IMR-90 (cell line): ENCODE results near the gene SLC23A1. TPM values are rescaled to one million over a fixed set of nuclear protein-coding genes. Genes with fewer than 3 reads are reported as not detected.

Experiments
- ATAC-seq: fragments of 200-7000 bp; cut with Tn5 transposase; 2 replicates; pipeline ENCODE4 v1.9.1; 2020; ENCODE audit warnings: low read depth, mild to moderate bottlenecking, moderate library complexity
- BruUV-seq: library from RNA; stranded (reverse); fragments of 400-500 nt; replicated peaks from 2 replicates; lab custom pipeline; 2021; lab: Mats Ljungman, UMichigan
- CTCF ChIA-PET: fragments of 300-600 bp; formaldehyde crosslinking; extraction: SDS; loops from one replicate; lab custom pipeline; 2021; ENCODE audit warnings: antibody characterized with exemption; lab: Yijun Ruan, JAX
- POLR2A ChIA-PET: fragments of 300-600 bp; sonication (Branson Sonifier 250); formaldehyde crosslinking; loops from one replicate; lab custom pipeline; 2022; ENCODE audit warnings: antibody characterized with exemption; ENCODE audit not compliant: unreplicated experiment; lab: Charles Lee
- DNase-seq: peaks from one replicate; pipeline ENCODE4 v3.0.0; 2013
- H2AFZ ChIP-seq: replicated peaks from 2 replicates; pipeline ENCODE3; 2013; ENCODE audit warnings: low read length, mild to moderate bottlenecking; ENCODE audit not compliant: poor library complexity
- H2AK5ac ChIP-seq: 2 replicates; pipeline ENCODE4 v1.6.1; 2013; ENCODE audit warnings: low read depth, low read length, inconsistent platforms
- H2AK9ac ChIP-seq: replicated peaks from 2 replicates; pipeline ENCODE3; 2013; ENCODE audit warnings: mild to moderate bottlenecking, low read depth, low read length, moderate library complexity; ENCODE audit not compliant: poor library complexity
- H2BK120ac ChIP-seq: 2 replicates; pipeline ENCODE4 v1.6.1; 2013; ENCODE audit warnings: low read depth, low read length, inconsistent platforms
- H2BK15ac ChIP-seq: 3 replicates; pipeline ENCODE4 v1.6.1; 2013; ENCODE audit warnings: low read depth, low read length, inconsistent platforms
- H2BK20ac ChIP-seq: 2 replicates; pipeline ENCODE4 v1.6.1; 2013; ENCODE audit warnings: low read depth, mild to moderate bottlenecking, inconsistent platforms, low read length, moderate library complexity
- H2BK5ac ChIP-seq: 2 replicates; pipeline ENCODE4 v1.6.1; 2013; ENCODE audit warnings: mild to moderate bottlenecking, low read depth, low read length, inconsistent platforms; ENCODE audit not compliant: poor library complexity, severe bottlenecking
- H3K14ac ChIP-seq: replicated peaks from 2 replicates; pipeline ENCODE4 v1.6.1; 2013; ENCODE audit warnings: low read depth, low read length, inconsistent platforms
- H3K18ac ChIP-seq: 2 replicates; pipeline ENCODE4 v1.6.1; 2013; ENCODE audit warnings: low read depth, low read length, control low read depth
- H3K23ac ChIP-seq: 2 replicates; pipeline ENCODE4 v1.6.1; 2013; ENCODE audit warnings: low read depth, low read length, inconsistent platforms
- H3K27ac ChIP-seq: 2 replicates; pipeline ENCODE4 v1.5.1; 2013; ENCODE audit warnings: mild to moderate bottlenecking, control low read depth, low read length; ENCODE audit not compliant: insufficient read depth
- H3K27me3 ChIP-seq: 2 replicates; pipeline ENCODE4 v1.6.1; 2013; ENCODE audit warnings: low read length; ENCODE audit not compliant: control insufficient read depth, insufficient read depth
- H3K36me3 ChIP-seq: 2 replicates; pipeline ENCODE4 v1.6.1; 2013; ENCODE audit warnings: low read length, mixed read lengths; ENCODE audit not compliant: control insufficient read depth, insufficient read depth
- H3K4ac ChIP-seq: 2 replicates; pipeline ENCODE4 v1.6.1; 2013; ENCODE audit warnings: low read depth, low read length, inconsistent platforms
- H3K4me1 ChIP-seq: 2 replicates; pipeline ENCODE4 v1.6.1; 2013; ENCODE audit warnings: low read length, mixed read lengths; ENCODE audit not compliant: control insufficient read depth, insufficient read depth
- H3K4me2 ChIP-seq: 2 replicates; pipeline ENCODE4 v1.6.1; 2013; ENCODE audit warnings: low read depth, mild to moderate bottlenecking, control low read depth, low read length, moderate library complexity
- H3K4me3 ChIP-seq: 2 replicates; pipeline ENCODE4 v1.5.1; 2013; ENCODE audit warnings: low read depth, mild to moderate bottlenecking, control low read depth, low read length, moderate library complexity; ENCODE audit not compliant: insufficient read depth
- H3K56ac ChIP-seq: 2 replicates; pipeline ENCODE4 v1.6.1; 2013; ENCODE audit warnings: low read length, inconsistent platforms; ENCODE audit not compliant: insufficient read depth; ENCODE audit errors: extremely low read depth
- H3K79me1 ChIP-seq, 2 experiments: 2 replicates each; pipeline ENCODE4 v1.6.1; 2013; ENCODE audit warnings: low read length in 2 of 2, inconsistent platforms in 1 of 2, low read depth in 1 of 2
- H3K9ac ChIP-seq: 2 replicates; pipeline ENCODE4 v1.6.1; 2013; ENCODE audit warnings: low read depth, low read length, control low read depth
- H3K9me1 ChIP-seq: 2 replicates; pipeline ENCODE4 v1.6.1; 2013; ENCODE audit warnings: low read length, inconsistent platforms; ENCODE audit not compliant: insufficient read depth
- H3K9me3 ChIP-seq: 2 replicates; pipeline ENCODE4 v1.6.1; 2013; ENCODE audit warnings: low read length; ENCODE audit not compliant: control insufficient read depth, insufficient read depth
- H4K20me1 ChIP-seq: 2 replicates; pipeline ENCODE4 v1.6.1; 2013; ENCODE audit warnings: low read length, inconsistent platforms; ENCODE audit not compliant: insufficient read depth
- H4K5ac ChIP-seq: 2 replicates; pipeline ENCODE4 v1.6.1; 2013; ENCODE audit warnings: mild to moderate bottlenecking, low read depth, low read length, control low read depth
- H4K8ac ChIP-seq, 2 experiments: 2 replicates each; pipeline ENCODE4 v1.6.1; 2013; ENCODE audit warnings: low read depth in 2 of 2, low read length in 2 of 2, control low read depth in 1 of 2, inconsistent platforms in 1 of 2
- H4K91ac ChIP-seq: 2 replicates; pipeline ENCODE4 v1.6.1; 2013; ENCODE audit warnings: low read depth, low read length, inconsistent platforms; ENCODE audit not compliant: insufficient read depth
- CEBPB ChIP-seq: IDR thresholded peaks from 2 replicates; pipeline ENCODE4 v1.6.1; 2012; ENCODE audit warnings: low read depth, low read length, improper control_type of control experiment
- CHD1 ChIP-seq: IDR thresholded peaks from 2 replicates; pipeline ENCODE4 v1.6.1; 2012; ENCODE audit warnings: low read depth, low read length, improper control_type of control experiment
- CTCF ChIP-seq: conservative IDR thresholded peaks from 2 replicates; pipeline ENCODE4 v1.5.1; 2012; ENCODE audit warnings: mild to moderate bottlenecking, low read depth, low read length, improper control_type of control experiment
- MAFK ChIP-seq: IDR thresholded peaks from 2 replicates; pipeline ENCODE4 v1.6.1; 2012; ENCODE audit warnings: low read depth, low read length, improper control_type of control experiment
- MAZ ChIP-seq: IDR thresholded peaks from 2 replicates; pipeline ENCODE4 v1.6.1; 2012; ENCODE audit warnings: low read depth, mild to moderate bottlenecking, low read length, improper control_type of control experiment, moderate library complexity, borderline replicate concordance
- MXI1 ChIP-seq: IDR thresholded peaks from 2 replicates; pipeline ENCODE4 v1.6.1; 2012; ENCODE audit warnings: low read depth, mild to moderate bottlenecking, low read length, moderate library complexity, borderline replicate concordance
- NFE2L2 ChIP-seq: fragments of 150-350 bp; IDR thresholded peaks from 2 replicates; pipeline ENCODE4 v1.6.1; 2016; ENCODE audit warnings: low read depth, mild to moderate bottlenecking, low read length
- RAD21 ChIP-seq: IDR thresholded peaks from 2 replicates; pipeline ENCODE4 v1.6.1; 2012; ENCODE audit warnings: low read length, improper control_type of control experiment
- RCOR1 ChIP-seq: IDR thresholded peaks from 2 replicates; pipeline ENCODE4 v1.6.1; 2012; ENCODE audit warnings: mild to moderate bottlenecking, low read length, improper control_type of control experiment; ENCODE audit not compliant: insufficient replicate concordance
- RFX5 ChIP-seq: IDR thresholded peaks from 2 replicates; pipeline ENCODE4 v1.8.0; 2012; ENCODE audit warnings: low read depth, mild to moderate bottlenecking, low read length, moderate library complexity
- SMC3 ChIP-seq: fragments of 150-350 bp; IDR thresholded peaks from 2 replicates; pipeline ENCODE4 v1.6.1; 2016; ENCODE audit warnings: low read depth, mild to moderate bottlenecking, antibody characterized with exemption, low read length, moderate library complexity
- USF2 ChIP-seq: fragments of 150-350 bp; IDR thresholded peaks from 2 replicates; pipeline ENCODE4 v1.6.1; 2017; ENCODE audit warnings: mild to moderate bottlenecking, antibody characterized with exemption, low read length, low read depth
- WGBS, 2 experiments: methylation state at CpG; one replicate each; pipeline versions ENCODE4 v1.1.5 to v1.1.7; 2013; ENCODE audit warnings: missing lambda C conversion rate in 2 of 2; ENCODE audit not compliant: insufficient read length in 1 of 2; ENCODE audit errors: extremely low coverage in 2 of 2; 5-methylcytosine and 5-hydroxymethylcytosine counted together
- dilution Hi-C: fragments of 300-500 bp; cut with HindIII; formaldehyde crosslinking; loops from one replicate; pipeline ENCODE4 v1.14.3; 2018; ENCODE audit warnings: low sequenced_read_pairs; ENCODE audit not compliant: unreplicated experiment
- in situ Hi-C: fragments of 300-500 bp; cut with MboI; formaldehyde crosslinking; loops from 3 replicates; pipeline ENCODE4 v1.14.3; 2019; ENCODE audit warnings: low sequenced_read_pairs, inconsistent platforms, mixed read lengths
- intact Hi-C: fragments of 100-400 bp; cut with micrococcal nuclease; formaldehyde crosslinking; loops from 2 replicates; pipeline ENCODE4 v1.10.0; 2022
- polyA plus RNA-seq, 3 experiments: library from polyadenylated mRNA; depleted of rRNA; stranded (reverse); fragments of >200 nt; gene quantifications; 2 replicates each; pipeline ENCODE4 v1.2.3, GENCODE V29; 2012; ENCODE audit warnings: low replicate concordance in 1 of 3
- total RNA-seq: library from RNA; depleted of rRNA; stranded (reverse); fragments of >200 nt; gene quantifications from 2 replicates; pipeline ENCODE4 v1.2.3, GENCODE V29; 2012

The SLC23A1 gene
- total and polyA plus RNA-seq, 2 of the 4 experiments (the other 2 are of a cell fraction) = not detected

- no peak for DNase-seq
- peak overlapping the region; percentile 76 for H3K4me3 ChIP-seq
- H3K4me2 ChIP-seq = peak overlapping the region; percentile 91
- no peak overlapping the region for H3K18ac ChIP-seq
- intact Hi-C loops = no loop called here
- H3K4me1 ChIP-seq = peaks cover 3% of the 10 kb centered on the region
- ChIA-PET POLR2A (no interaction called here), CTCF (no interaction called here)
- H4K5ac ChIP-seq = no peak overlapping the region
- H2AFZ ChIP-seq = no peak overlapping the region
- H2BK5ac ChIP-seq = no peak overlapping the region
- TF ChIP-seq RAD21 (no peak), SMC3 (no peak), RFX5 (no peak), MAFK (no peak), NFE2L2 (no peak), MXI1 (no peak), RCOR1 (no peak), USF2 (no peak), CHD1 (no peak), CEBPB (no peak), MAZ (no peak), CTCF (no peak)
- H3K9me1 ChIP-seq = peaks cover 8% of the 10 kb centered on the region; the same call in 1 of the 2 replicates
- no CpG with 5 or more reads among the region's 9 CpGs for WGBS, 2 experiments
- H2BK20ac ChIP-seq = no peak overlapping the region
- H2BK15ac ChIP-seq = no peak overlapping the region
- H2AK9ac ChIP-seq = no peak overlapping the region
- H4K20me1 ChIP-seq = peaks cover 69% of the 10 kb centered on the region
- H3K27ac ChIP-seq = no peak overlapping the region
- in situ Hi-C loops = no loop called here
- H3K9me3 ChIP-seq = no peaks in the 10 kb centered on the region
- H3K79me1 ChIP-seq = peaks cover 0 to 46% of the 10 kb centered on the region in 2 experiments; a peak in 2 of 4 replicates
- H3K9ac ChIP-seq = peak overlapping the region; percentile 46; the same call in 1 of the 2 replicates
- no peak overlapping the region for H3K14ac ChIP-seq
- no peaks in the 10 kb centered on the region for H3K27me3 ChIP-seq
- no peak overlapping the region for H4K91ac ChIP-seq
- no peak overlapping the region for H4K8ac ChIP-seq
- no peak overlapping the region for H3K4ac ChIP-seq
- no peak overlapping the region for H2BK120ac ChIP-seq
- H2AK5ac ChIP-seq = no peak overlapping the region
- H3K23ac ChIP-seq = peak overlapping the region; percentile 73; the same call in 1 of the 2 replicates
- H3K56ac ChIP-seq = no peak overlapping the region
- no peak for ATAC-seq
- dilution Hi-C loops = no loop called here
- BruUV-seq = no TSS peak
- H3K36me3 ChIP-seq = no peaks in the 10 kb centered on the region
Measured at GRCh38 chr5:139343476-139343875, 39.6 kb downstream of the SLC23A1 start.
